GM19463 (cell line): ENCODE measurements around the gene MT1H.

Experiments used
- ATAC-seq: cut with Tn5 transposase; IDR thresholded peaks from one replicate; pipeline ENCODE4 v1.9.1; 2021; ENCODE audit warnings: mild to moderate bottlenecking, moderate library complexity; ENCODE audit not compliant: unreplicated experiment

Gene MT1H

GRCh38 chr16:56684256-56684925, 14.8 kb downstream of the MT1H start:
- ATAC-seq = no peak

- no peak for ATAC-seq
Observed at GRCh38 chr16:56684926-56685590, 15.4 kb downstream of the MT1H start.

- no peak for ATAC-seq
Observed at GRCh38 chr16:56686758-56687157, 17.1 kb downstream of the MT1H start.

GRCh38 chr16:56688762-56689161, 19.1 kb downstream of the MT1H start:
- no peak for ATAC-seq

- ATAC-seq = no peak
Observed at GRCh38 chr16:56689171-56689570, 19.6 kb downstream of the MT1H start.

- no peak for ATAC-seq
Observed at GRCh38 chr16:56690420-56691122, 21.0 kb downstream of the MT1H start.

- ATAC-seq = no peak
Observed at GRCh38 chr16:56691885-56692284, 22.3 kb downstream of the MT1H start.

- ATAC-seq = no peak
Observed at GRCh38 chr16:56695246-56695645, 25.6 kb downstream of the MT1H start.

- no peak for ATAC-seq
Observed at GRCh38 chr16:56697456-56698155, 28.0 kb downstream of the MT1H start.

- no peak for ATAC-seq
Observed at GRCh38 chr16:56700195-56700594, 30.6 kb downstream of the MT1H start.

GRCh38 chr16:56700631-56701030, 31.0 kb downstream of the MT1H start:
- no peak for ATAC-seq

GRCh38 chr16:56701534-56701933, 31.9 kb downstream of the MT1H start:
- no peak for ATAC-seq

- no peak for ATAC-seq
Observed at GRCh38 chr16:56702836-56703235, 33.2 kb downstream of the MT1H start.

- no peak for ATAC-seq
Observed at GRCh38 chr16:56708525-56709442, 39.2 kb downstream of the MT1H start.

GRCh38 chr16:56709443-56710040, 39.9 kb downstream of the MT1H start:
- ATAC-seq = no peak

GRCh38 chr16:56710181-56710737, 40.6 kb downstream of the MT1H start:
- ATAC-seq = no peak

- ATAC-seq = no peak
Observed at GRCh38 chr16:56711862-56712261, 42.2 kb downstream of the MT1H start.

GRCh38 chr16:56713794-56714193, 44.2 kb downstream of the MT1H start:
- no peak for ATAC-seq

- ATAC-seq = no peak
Observed at GRCh38 chr16:56715126-56715525, 45.5 kb downstream of the MT1H start.

GRCh38 chr16:56716761-56717160, 47.1 kb downstream of the MT1H start:
- no peak for ATAC-seq
